HK-2 (cell line): Measurements from ENCODE around the gene DCTN5.
"Not testable (repeated sequence)": the region's sequence is repeated elsewhere in the genome, so short reads cannot be mapped to it uniquely, and the experiment has no call there.

Source experiments
- DNase-seq: peaks from one replicate; pipeline ENCODE4 v3.0.0-alpha.2; 2018; ENCODE audit not compliant: unreplicated experiment

DCTN5 gene

GRCh38 chr16:23640931-23641765 is at the start of gene DCTN5, which contains the start of gene PALB2:
DCTN5 (plus strand) TSS chr16:23641466; CDS start chr16:23641543, 77 bp downstream.
PALB2 (minus strand) TSS chr16:23641310; CDS start chr16:23641157, 153 bp downstream.
- peak; percentile 85 for DNase-seq

DNA sequence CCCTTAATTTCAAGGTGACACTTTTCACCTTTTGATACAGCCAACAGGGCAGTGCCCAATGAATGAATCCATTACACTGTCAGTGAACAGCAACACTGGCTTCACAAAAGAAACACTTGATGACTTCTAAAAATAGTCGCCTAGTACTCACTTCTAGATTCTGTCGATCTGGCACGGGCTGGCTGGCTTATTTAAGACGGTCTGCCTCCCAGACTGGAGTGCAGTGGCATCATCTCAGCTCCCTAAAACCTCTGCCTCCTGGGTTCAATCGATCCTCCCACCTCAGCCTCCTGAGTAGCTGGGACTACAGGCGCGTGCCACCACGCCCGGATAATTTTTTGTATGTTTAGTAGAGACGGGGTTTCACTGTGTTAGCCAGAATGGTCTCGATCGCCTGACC is 47.1 kb upstream of the DCTN5 start:
- DNase-seq: no peak

GRCh38 chr16:23595246-23595950 is 45.9 kb upstream of the DCTN5 start:
- no peak for DNase-seq

DNA sequence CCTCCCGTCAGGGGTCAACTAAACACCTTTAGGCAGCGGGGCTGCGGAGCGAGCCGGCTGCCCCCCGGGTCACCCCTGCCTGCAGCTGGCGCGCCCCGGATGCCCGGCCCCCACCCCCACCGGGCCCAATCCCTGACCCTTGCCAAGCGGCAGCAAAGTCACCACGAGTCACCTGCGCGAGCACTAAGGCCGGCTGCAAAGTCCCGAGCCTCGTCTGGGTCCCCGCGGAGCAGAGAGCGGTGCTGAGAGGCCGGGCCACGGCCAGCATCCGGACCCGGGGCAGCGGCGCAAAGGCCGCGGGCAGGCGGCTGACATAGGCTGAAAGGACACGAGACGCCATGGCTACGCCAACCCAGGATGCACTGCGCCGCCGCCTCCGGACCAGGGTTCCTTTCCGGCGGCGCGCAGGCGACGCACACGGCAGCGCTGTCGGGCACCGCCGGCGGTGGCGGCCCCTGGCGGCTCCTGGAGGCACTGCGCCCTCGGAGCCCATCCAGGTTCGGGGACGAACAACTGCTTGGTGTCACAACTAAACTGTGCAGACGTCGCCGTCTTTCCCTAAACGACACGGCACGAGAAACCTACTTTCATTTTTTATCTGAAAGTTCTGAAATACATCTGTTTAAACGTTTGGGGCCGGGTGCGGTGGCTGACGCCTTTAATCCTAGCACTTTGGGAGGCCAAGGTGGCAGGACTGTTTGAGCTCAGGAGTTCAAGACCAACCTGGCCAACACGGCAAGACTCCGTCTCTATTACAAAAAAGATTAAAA is 45.1 kb upstream of the DCTN5 start, which contains the start of gene NDUFAB1:
TSS of gene NDUFAB1 (minus strand) at position 366 of the 770 bp plus-strand sequence. CDS start at position 340, 26 bp downstream.
- DNase-seq: peak; percentile 84

DNA sequence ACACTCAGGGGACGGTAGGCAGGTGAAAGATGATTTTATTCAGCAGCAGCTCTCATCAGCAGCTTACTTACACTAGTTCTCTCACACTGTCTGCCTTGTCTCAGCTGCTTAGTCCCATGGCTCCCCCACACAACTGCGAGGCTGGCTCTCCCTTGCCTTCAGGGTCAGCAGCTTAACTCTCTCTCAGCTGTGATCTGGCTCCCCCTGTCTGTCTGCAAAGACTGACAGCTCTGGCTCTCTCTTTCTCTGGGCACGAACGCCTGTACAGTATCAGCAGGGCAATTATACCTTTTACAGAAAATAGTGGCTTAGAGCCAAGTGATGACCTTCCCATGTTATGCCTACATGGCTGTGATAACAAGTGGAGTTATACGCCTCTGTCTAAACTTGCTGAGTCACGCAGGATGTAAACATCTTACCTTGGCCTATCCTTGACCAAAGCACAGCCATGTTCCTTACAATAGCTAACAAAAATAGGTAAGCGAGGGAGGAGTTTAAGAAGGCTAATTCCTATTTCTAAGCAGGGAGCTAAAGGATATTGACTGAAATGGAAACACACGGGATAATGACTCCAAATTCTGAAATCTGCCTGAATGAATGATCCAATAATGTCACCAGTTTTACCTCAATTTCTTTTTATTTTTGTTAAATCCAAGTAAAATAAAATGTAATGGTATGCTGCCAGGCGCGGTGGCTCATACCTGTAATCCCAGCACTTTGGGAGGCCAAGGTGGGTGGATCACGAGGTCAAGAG is 44.1 kb upstream of the DCTN5 start:
- peak; percentile 30 for DNase-seq

DNA sequence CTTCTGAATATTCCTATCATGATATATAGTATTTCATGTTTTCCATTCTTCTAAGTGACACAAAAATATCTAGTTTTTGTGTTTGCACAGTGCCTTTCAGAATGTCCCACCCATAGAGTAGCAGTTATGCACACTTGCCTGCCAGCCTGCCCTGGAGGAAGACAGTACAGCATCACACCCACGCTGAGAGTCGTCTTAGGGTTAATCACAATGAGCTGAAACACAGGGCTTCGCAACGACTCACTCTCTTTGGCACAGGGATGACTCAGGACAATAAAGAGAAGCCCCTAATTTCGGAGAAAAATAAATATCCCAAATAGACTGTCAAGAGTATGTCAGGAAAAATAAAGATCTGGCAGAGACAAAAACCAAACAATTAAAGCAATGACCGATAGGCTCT is 33.5 kb upstream of the DCTN5 start:
- no peak for DNase-seq

GRCh38 chr16:23608194-23608593 is 33.1 kb upstream of the DCTN5 start:
- DNase-seq: peak; percentile 21

DNA sequence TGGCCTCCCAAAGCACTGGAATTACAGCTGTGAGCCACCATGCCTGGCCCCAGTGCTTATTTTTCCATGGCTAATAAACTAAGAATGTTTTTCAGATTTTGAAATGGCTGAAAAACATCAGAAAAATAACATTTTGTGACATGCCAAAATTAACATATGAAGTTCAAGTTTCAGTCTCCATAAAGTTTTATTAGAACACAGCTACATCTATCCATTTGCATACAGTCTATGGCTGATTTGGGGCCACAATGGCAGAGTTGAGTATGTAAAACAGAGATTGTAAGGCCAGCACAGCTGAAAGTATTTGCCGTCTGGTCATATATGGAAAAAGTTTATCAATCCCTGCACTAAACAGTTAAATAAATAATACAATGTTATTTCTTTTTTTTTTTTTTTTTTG is 31.3 kb upstream of the DCTN5 start:
- no peak for DNase-seq

GRCh38 chr16:23610905-23611304 is 30.4 kb upstream of the DCTN5 start:
- DNase-seq: not testable (repeated sequence)

GRCh38 chr16:23611936-23612335 is 29.3 kb upstream of the DCTN5 start:
- no peak for DNase-seq

DNA sequence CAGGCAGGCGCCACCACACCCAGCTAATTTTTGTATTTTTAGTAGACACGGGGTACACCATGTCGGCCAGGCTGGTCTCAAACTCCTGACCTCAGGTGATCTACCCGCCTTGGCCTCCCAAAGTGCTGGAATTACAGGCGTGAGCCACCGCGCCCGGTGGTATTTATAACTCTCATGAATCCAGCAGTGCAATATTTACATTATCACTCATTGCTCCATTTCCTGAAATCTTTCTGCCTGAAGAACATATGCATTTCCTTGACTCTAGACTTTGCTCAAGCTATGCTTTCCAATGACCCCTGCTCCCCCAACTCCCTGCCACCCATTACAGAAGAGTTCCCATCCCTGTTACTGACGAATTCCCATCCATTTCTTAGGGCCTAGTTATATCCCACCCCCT is 25.5 kb upstream of the DCTN5 start:
- DNase-seq: no peak

DNA sequence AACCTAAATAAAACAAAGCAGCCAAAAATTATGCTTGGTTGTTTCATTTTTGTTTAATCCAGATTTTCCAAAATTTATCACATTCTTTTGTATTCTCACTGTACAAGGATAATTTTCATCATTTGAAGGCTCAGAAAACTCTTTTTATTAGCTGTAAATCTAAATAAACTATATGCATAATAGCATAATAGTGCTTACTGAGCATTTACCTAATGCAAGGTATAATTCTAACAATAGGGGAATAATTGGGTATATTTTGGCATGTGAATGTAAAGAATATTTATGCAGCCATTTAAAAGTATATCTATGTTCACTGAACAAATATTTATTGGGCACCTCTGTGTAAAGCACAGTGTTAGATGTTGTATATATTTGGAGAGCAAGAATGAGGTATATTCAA is 17.2 kb upstream of the DCTN5 start:
- DNase-seq: no peak

DNA sequence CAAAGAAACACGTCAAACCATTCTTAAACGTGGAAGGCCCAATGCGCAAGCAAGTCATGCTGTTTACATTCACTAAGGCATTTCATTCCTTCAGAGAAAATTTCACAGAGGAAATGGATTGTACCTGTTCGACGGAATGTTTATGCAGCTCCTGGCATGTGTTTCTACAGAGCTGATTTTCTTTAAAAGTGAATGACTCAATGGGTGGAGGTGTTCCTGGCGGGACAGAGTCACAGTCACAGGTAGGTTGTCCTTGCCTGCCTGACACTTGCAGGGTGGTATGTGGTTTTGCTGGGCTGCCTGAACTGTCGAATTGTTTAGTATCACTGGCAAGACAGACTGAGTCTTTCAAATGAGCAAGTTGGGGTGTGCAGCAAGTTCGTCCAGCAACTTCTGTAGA is 11.8 kb upstream of the DCTN5 start:
- no peak for DNase-seq

GRCh38 chr16:23631874-23632273 is 9.4 kb upstream of the DCTN5 start:
- not testable (repeated sequence) for DNase-seq

DNA sequence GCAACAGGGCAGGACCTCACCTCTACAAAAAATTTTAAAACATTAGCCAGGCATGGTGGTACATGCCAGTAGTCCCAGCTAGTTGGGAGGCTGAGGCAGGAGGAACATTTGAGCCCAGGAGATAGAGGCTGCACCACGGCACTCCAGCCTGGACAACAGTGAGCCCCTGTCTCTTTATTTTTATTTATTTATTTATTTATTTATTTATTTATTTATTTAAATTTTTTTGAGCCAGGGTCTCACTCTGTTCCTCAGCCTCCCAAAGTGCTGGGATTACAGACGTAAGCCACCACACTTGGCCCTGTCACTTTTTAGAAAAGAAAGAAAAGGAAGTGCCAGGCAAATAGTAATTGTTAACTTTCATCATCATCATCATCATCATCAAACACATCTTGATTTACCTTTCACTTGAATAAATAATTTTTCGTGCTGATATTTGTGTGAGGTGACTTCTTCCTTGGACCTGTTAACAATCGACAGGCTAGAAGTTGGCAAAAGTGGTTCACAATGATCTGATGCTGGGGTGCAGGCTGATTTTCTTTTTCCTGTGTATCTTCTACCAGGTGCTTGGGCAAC is 6.7 kb upstream of the DCTN5 start:
- DNase-seq: no peak

DNA sequence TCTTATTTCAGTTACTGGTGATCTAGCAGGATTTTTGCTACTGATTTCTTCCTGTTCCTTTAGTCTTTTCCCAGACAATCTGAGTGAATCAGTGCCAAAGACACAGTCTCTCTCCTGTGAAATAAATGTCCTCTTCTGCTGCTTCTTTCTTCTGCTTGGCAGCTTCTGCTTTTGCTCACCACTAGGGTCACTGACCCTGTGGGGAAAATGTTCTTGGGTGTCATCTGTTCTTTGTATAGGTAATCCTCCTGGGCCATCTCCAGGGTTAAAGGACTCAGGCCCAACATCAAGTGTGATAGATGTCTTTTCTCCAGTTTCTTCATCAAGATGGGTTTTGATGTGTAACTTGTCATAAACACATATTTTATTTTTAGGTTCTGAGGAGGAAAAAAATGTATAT is 5.3 kb upstream of the DCTN5 start:
- DNase-seq: no peak

- DNase-seq: no peak
These were observed 693 bp upstream of the DCTN5 start for GRCh38 chr16:23640615-23640930.

- no peak for DNase-seq
These were observed 1.0 kb downstream of the DCTN5 start for GRCh38 chr16:23642246-23642774.

DNA sequence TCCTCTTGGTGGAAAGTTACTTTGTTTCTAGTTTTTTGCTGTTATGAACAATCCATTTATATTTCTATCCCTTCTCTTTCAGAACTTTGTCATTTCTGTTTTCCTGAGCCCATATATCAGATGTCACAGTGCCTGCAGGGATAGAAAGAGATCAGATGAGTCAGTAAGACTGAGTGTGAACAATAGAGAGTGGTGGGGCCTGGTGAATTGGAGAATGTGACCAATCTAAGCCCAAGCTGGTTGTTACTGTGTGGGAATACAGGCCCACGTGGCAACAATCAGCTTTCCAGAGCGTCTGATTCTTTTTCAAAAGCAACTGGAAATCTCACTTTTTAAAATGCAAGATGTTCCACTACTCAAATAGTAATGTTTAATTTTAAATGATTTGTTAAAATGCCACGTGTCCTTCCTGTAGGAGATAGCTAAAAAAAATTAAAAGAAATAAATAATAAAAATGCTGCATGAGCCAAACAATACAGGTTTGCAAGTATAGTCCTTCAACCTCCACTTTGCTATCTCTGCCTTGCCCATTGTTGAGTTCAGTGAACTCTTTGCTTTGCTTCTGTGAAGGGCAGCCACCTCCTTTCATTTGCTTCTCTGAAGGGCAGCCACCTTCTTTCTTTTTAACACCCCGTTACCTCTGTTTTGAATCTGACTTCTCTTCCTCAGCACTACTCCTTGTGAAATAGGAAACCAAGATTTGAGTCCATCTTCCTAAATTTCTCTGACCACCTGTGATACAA is 9.6 kb downstream of the DCTN5 start:
- no peak for DNase-seq

DNA sequence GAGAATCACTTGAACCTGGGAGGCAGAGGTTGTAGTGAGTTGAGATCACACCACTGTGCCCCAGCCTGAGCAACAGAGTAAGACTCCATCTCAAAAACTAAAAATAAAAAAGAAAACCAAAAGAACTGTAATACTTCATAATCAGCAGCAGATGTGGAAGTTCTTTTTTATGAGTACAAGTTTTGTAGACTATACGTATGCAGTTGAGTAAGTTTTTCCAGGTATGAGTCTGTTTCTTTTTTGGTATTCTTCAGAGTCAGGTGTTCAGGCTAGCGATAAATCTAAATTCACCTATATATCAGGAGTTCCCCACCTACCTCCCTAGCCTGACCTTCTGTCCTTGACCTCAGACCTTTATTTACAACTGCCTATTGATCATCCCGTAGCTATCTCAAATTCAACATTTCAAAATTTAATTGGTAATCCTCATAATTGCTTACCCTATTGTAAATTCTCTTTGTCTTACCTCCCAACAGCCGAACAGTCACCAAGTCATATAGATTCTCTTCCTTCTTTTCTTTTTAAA is 10.7 kb downstream of the DCTN5 start:
- DNase-seq: no peak
